HG03442 (cell line): ENCODE data around the gene CEP72.

Experiments
- ATAC-seq: cut with Tn5 transposase; IDR thresholded peaks from one replicate; pipeline ENCODE4 v1.9.1; 2021; ENCODE audit warnings: mild to moderate bottlenecking, moderate library complexity; ENCODE audit not compliant: unreplicated experiment

The CEP72 gene

DNA sequence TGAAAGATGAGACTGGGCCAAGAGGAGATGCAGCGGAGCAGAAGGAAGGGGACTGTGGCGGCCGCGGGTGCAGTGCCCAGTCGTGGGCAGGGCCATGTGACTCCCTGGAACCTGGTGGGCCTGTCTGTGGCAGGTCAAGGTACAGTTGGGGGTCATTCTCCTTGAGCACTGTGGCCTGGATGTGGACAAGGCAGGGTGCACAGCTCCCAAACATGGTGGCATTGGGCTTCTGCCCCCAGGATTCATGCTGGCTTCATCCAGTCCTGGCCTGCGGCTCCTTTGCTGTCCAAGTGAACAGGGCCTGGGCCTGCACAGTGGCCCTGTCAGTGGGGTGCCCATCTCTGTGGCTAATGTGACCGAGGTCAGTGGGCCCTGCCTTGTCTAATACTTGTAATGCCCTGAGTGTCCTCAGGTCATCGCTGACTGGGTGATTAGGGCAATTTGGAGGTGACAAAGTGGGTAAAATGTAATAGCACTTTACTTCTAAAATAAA, 39.9 kb downstream of the CEP72 start:
- ATAC-seq = no peak

DNA sequence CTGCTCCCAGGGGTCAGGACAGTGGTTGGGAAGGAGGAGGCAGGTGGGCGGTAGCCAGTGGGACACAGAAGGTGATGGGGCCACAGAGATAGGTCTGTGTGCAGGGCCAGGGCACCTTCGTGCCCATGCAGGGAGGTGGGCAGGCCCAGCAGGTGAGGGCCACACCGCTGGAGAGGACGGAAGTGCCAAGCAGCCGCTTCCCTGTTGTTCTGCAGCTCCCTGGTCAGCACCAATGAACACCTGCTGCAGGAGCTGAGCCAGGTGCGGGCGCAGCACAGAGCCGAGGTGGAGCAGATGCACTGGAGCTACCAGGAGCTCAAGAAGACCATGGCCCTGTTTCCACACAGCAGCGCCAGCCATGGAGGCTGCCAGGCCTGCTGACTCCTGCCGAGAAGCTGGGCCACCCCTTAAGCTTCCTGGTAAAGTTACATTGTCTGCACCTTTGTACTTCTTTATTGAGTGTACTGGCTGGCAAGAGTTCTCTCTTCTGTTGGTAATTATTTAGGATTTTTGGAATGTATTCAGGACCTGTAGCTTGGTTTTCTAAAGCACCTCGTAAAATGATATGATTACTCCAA, 40.7 kb downstream of the CEP72 start:
- ATAC-seq = no peak

DNA sequence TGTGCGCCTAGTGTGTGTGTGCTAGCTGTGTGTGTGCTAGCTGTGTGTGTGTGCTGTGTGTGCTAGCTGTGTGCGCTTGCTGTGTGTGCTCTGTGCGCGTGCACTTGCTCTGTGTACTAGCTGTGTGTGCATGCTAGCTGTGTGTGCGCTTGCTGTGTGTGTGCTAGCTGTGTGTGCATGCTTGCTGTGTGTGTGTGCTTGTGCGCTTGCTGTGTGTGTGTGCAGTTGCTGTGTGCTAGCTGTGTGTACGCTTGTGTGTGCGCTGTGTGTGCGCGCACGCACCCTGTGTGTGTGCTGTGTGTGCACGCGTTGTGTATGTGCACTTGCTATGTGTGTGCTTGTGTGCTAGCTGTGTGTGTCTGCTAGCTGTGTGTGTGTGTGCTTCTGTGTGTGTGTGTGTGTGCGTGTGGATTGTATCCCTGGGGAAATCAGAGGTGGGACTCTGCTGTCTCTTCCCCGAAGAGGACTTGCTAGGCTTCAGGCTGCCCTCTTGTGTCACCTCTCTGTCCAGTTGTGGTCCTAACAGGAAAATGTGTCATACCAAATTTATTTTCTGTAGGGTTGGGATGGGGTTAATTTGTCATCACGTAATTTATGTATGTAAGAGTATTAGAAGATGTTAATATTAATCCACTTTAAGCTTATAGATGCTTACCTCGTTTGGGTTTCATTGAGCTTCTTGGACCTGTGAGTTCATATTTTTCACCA, 42.1 kb downstream of the CEP72 start:
- ATAC-seq = no peak

DNA sequence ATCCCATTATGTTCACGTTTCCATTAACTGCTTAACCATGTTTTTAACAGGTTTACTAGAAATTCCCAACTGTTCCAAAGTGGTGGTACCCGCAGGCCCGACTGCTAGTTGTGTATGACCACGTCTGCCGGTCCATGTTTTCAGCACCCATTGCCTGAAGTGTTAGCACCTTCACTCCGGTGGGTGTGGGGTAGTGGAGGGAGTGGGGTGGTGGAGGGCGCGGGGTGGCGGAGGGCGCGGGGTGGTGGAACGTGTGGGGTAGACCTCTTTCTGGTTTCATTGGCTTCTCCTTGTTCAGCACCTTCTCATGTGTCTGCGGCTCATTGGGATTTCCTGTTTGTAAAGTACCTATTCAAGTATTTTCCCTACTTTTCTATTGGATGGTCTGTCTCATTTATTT, 43.3 kb downstream of the CEP72 start:
- ATAC-seq = no peak

DNA sequence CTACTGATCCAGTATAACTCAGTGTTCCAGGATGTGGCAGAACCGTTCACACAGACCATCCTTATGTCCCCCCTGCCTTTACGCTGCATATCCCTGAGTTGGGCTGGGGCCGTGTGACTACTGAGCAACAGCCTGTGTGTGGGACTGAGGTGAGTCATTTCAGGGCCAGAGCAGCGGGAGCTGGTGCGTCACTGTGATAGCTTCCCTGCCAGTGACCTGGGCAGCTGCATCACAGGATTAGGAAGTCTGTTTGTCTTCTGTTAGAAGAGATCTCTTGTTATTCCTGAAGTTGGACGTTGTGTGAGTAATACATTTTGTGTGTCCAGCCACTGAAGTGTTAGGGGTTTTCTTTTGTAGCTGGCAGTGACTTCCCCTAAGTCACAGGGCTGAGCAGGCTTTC, 45.4 kb downstream of the CEP72 start:
- no peak for ATAC-seq

DNA sequence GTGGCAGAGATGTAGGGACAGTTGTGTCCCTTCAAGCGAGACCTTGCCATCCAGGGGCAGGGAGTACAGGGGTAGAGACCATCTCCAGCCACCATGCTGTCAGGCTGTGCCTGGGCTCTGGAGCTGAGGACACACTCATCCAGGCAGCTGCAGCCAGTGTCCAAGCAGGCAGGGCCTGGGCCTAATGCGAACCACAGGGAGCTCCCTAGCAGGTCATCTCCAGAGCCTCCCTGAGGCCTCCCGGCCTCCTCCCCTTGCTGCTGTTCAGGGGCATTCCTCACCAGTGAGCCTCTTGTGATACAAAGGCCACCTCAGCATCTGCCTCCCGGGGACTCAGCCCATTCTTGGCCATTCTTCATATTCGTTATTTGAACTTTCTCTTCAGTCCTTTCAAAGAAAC, 46.0 kb downstream of the CEP72 start:
- no peak for ATAC-seq

DNA sequence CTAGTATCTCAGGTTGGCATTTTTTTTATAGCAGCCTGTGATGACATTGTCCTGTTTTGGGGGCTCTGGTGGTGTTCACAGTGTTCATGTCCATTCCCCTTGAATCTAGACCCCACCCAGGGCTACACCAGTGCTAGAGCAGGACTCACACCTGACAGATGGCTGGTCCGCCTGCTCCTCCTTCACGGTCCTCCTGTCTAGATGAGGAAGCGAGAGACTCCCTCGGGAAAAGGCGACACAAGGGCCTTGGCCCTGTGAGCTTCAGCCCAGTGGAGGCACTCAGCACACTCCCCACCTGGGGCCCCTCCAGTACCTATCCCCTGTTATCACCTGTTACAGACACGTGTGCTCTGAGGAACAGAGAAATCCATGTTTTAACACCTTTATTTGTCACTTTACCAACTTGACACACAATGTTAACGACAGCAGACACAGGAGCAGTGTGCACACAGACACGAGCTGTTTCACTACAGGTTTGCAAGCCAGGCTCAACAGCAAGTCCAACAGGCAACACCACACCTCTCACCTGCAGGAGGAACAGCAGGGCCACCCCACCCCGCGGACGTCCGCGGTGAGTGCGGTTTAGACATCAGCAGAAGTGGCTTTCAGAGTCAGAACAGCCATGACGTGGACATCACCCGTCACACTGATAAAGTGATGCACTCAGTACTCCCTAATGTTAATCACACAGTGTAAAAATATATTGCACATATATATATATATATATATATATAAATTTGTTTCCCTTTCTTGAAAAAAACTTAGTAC, 47.5 kb downstream of the CEP72 start:
- ATAC-seq = no peak

DNA sequence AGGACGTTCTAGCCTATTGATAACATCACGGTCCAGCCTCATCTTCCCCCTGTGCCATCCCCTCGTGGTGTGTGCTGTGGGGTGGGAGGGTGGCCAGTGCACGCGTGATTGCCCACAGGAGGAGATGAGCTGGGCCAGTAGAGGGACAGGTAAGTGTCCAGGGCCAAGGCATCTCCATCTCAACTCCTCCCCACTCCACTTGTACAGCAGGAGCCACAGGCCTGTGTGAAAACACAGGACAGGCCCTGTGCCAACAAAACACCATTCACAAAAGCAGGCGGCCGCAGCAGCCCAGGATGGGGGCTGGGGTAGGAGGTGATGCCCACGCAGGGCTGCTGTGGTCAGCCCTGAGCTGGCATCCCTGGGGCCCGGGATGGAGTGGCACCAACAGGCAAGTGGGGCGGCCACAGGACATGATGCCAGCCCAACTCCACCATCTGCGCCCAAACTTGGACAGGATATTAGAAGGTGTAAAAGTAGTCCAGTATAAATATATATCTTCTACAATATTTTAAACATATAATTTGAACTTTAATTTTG, 48.4 kb downstream of the CEP72 start:
- no peak for ATAC-seq

DNA sequence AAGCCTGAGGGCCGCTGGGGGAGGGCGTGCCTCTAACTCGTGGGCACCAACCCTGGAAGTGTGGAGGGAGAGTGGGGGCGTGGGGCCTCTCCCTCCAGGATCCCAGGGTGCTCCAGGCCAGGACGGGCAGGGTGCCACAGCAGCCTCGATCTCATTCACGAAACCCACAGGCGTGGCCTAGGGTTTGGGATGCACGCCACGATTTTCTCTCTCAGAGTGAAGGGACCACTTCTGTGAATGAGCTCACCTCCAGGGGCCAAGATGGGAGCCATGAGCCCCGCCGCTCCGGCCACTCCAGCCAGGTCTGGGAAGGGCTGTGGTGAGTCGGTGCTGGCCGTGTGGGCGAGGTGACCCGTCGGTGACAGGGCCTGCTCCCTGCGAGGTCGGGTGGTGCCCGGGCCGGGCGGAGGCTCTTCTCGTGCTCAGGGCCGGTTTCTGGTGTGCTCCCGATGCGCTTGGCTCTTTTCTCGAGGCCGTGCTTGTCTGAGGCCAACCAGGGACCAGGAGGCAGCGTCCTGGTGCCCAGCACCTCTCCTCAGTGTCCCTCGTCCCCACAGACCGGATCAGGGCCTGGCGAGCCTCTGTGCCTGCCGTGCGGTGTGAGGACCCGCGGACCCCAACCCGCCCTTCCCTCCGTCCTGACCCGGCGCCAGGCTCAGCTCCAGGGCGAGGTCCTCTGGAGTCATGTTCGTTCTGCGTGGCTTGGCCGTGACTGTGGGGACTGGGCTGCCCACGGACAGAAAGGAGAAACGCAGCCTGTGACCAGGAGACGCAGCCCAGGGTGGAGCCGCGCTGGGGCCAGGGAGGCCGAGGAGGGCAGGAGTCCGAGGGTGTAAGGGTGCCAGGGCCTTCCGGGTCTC, 50.0 kb downstream of the CEP72 start:
- ATAC-seq = no peak

DNA sequence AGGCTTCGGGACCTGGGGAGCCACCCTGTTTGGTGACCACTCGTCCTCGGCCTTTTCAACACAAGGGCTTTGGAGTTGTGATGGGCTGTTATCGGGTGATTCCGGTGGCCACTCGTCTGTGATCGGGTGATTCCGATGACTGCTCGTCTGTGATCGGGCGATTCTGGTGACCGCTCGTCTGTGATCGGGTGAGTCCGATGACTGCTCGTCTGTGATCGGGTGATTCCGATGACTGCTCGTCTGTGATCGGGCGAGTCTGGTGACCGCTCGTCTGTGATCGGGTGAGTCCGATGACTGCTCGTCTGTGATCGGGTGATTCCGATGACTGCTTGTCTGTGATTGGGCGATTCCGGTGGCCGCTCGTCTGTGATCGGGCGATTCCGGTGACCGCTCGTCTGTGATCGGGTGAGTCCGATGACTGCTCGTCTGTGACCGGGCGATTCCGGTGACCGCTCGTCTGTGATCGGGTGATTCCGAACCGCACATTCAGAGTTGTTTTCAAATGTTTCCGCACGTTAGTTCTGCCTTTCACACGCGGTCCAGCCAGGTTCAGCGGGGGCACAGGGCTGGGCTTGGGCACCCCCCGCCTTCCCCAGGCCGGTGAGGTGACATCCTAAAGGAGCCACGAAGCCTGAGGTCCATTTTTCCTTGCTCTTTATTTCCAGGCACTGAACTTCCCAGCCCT, 50.8 kb downstream of the CEP72 start:
- no peak for ATAC-seq

DNA sequence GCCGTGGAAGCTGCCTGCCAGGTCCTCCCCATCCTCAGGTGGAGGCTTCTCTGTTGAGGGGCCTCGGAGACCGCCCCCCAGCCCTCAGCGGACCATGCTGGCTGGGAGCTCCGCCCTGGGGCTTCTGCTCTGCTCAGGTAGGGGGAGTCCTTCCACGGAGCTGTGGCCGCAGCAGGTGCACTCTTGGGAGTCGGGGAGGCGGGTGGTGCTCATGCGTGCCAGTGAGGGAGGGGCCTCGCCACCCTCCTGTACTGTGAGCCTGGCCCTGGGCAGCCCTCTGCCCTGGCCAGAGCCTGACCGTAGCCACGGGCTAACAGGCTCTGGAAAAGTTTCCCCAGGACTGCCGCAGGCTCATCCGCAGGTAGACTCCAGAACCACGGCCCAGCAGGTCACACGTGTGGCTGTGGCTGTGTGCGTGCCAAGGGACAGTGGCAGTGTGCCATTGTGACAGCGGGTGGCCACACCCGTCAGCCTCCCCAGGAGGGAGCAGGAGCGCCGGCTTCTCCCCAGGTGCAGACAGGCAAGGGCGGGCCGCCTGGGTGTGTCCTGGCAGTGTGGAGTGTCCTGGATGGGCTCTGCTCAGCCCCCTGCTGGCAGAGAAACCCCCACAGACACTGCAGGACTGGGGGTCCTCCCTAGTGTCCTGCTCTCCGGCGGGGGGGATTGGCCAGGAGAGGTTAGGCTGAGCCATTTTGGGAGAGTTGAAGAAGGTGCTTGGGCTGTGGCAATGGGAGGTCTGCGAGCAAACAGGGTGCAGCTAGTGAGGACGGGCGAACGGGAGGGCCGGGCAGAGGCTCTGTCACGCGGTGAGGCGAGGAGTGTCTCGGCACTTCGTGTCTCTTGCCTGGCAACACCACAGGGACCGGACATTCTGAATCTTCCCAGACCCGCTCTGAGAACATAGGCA, 51.5 kb downstream of the CEP72 start:
- no peak for ATAC-seq

DNA sequence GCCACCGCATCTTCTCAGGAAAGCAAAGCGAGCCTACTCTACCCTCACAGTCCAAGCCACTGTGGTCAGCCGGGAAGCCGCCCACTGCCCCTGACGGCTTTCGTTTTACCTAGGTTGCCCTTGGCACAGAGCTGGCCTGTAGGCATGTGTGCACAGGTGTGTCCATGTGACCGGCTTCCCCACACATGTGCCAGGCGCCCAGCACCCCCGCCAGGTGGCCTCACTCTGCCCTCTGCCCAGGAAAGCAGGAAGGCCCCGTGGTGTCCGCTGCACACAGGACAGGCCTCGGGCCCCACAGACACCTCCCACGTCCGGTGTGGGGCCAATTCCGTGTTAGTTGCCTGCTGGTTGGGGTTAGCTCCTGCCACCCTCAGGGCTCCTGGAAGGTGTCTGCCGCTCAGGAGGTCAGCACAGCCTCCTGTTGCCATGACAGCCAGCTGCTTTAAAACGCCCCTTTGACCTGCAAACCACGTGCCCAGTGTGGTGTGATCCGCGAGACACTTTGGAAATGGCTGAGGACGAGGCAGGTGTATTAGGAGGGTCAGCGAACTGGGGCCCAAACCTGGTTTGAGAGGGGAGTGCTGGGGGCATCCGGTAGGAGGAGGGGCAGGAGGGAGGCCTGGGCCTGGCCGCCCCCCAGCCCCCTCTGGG, 52.3 kb downstream of the CEP72 start:
- no peak for ATAC-seq

DNA sequence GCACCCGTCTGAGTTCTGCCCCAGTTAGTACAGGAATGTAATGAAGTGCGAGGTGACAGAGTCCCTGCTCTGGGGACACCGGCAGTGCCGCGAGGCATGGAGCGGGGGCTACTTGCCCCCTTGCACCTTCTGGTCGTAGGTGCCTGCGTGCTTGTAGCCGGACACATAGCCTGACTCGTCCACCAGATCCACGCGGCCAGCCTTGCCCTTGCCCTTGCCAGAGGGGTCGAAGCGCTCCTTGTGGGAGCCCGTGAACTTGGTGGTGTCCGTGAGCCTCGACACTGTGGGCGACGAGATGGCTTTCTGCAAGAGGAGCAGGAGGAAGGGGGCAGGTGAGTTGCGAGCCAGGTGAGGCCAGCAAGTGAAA, 52.8 kb downstream of the CEP72 start:
- no peak for ATAC-seq

DNA sequence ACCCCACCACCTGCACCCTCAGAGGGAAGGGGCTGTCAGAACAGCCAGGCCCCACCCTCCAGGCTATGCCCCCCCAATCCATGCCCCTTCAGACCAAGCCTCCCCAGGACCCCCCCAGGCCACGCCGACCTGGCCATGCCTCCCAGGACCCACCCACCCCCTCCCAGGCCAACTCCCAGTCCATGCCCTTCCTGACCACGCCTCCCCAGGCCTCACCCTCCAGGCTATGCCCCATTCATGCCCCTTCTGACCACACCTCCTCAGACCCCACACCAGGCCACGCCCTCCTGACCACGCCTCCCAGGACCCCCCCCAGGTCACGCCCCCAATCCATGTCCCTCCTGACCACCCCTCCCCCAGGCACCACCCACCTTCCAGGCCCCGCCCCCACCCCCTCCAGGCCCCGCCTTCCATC, 53.4 kb downstream of the CEP72 start:
- ATAC-seq = no peak

DNA sequence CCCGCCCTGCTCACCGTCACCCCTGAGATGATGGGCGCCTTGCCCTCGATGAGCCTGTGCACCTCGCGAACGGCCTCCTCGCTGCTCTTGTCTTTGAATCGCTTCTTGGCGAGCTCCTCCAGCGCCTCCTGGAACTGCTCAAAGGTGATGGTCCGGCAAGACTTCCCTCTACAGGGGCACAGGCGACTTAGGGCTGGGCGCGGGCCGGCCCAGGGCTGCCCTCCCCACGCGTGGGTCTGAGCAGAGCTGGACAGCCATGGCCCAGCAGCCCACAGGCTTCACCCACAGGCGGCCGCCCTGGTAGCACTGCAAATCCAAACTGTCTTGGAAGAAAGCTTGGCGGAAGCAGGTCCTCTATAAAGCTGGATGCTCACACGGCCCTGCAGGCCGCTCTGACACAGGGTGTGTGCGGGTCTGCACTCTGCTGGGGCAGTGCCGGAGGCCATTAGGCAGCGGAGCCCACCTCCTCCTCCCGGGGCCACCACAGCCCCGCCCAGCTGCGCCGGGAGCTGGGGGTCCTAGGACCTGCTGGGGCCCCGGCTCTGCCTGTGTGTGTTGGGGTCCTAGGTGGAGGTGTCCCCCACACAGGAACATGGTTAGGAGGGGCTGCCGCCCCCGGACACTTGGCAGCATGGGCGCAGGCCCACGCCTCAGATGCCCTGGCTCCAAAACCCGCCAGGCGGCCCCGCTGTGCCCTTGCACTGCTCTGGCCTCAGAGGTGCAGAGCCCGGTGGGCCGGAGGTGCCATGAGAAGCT, 54.0 kb downstream of the CEP72 start:
- ATAC-seq = no peak

DNA sequence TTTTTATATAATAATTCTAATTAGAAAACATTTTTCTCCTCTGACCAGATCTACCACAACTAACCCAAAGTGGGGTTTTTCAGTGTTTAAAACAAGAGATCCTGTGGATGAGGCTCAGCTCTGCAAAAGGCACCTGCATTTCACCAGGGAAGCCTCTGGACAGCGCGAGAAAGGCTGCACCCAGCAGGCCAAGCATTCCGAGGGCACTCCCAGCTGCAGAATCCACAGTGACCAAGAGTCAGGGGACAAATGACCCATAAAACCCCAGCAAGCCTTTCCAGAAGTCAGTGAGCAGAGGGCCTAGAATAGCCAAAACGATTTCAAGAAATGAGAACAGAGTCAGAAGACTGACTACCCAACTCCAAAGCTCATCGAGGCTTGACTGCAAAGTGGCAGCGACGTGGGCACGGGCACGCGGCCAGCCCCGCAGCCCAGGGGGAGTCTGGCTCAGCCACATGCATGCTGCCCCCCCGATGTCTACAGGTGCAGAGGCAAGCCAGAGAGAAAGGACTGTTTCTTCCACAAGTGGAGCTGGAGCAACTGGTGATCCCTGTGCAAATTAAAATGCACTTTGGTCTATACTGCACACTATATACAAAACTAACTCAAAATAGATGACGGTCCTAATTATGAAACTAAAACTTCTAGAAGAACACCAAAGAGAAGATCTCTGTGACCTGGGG, 54.8 kb downstream of the CEP72 start:
- ATAC-seq = no peak

DNA sequence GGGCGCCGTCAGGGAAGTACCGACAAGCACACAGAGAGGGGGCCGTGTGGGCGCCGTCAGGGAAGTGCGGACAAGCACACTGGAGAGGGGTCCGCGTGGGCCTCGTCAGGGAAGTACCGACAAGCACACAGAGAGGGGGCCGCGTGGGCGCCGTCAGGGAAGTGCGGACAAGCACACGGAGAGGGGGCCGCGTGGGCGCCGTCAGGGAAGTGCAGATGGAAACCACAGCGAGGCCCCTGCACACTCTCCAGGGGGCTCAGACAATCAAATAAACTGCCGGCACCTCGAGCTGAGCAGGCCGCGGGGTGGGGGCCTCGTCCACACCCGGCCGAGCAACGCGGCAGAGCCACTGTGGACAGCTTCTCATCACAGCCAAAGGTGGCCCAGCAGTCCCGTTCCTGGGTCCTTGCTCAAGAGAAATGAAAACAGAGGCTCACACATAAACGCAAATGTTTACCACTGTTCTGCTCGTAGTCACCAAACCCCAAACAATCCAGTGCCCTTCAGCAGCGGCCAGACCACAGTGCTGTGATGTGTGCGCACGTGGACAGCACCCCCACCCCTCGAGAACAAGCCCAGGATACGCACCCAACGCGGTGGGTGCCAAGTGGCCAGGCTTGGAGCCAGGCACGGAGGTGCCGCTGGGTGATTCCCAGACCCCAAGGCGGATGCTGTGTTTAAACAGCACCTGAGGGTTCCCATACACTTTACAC, 56.3 kb downstream of the CEP72 start:
- ATAC-seq = no peak
